OCI-LY1 (cell line): ENCODE results near the gene ALKBH2.

Experiments used
- H2AFZ ChIP-seq: fragments of 200-600 bp; sonication (generic), shearing (Covaris generic); 2 replicates; pipeline ENCODE4 v1.6.0; 2014; ENCODE audit warnings: antibody characterized with exemption, mild to moderate bottlenecking, low read length
- H3F3A ChIP-seq: fragments of 200-600 bp; sonication (generic), shearing (Covaris generic); 2 replicates; pipeline ENCODE4 v1.6.0; 2014; ENCODE audit warnings: mild to moderate bottlenecking, antibody characterized with exemption, low read length, moderate library complexity; ENCODE audit not compliant: insufficient read depth
- H3K27ac ChIP-seq: fragments of 200-600 bp; sonication (generic); 2 replicates; pipeline ENCODE4 v1.5.1; 2014; ENCODE audit warnings: low read length, mixed run types, mild to moderate bottlenecking, low read depth; ENCODE audit not compliant: poor library complexity, severe bottlenecking
- H3K27me3 ChIP-seq: fragments of 200-600 bp; sonication (generic); 2 replicates; pipeline ENCODE4 v1.6.0; 2014; ENCODE audit warnings: antibody characterized with exemption, mild to moderate bottlenecking, low read length, moderate library complexity; ENCODE audit not compliant: insufficient read depth
- H3K36me3 ChIP-seq: fragments of 200-600 bp; sonication (generic); 2 replicates; pipeline ENCODE4 v1.6.1; 2014; ENCODE audit warnings: mild to moderate bottlenecking, antibody characterized with exemption, low read length, moderate library complexity, mixed read lengths; ENCODE audit not compliant: insufficient read depth
- H3K4me1 ChIP-seq: fragments of 200-600 bp; sonication (generic); 2 replicates; pipeline ENCODE4 v1.5.1; 2014; ENCODE audit warnings: mild to moderate bottlenecking, low read length, moderate library complexity; ENCODE audit not compliant: insufficient read depth, severe bottlenecking
- H3K4me2 ChIP-seq: fragments of 200-600 bp; sonication (generic), shearing (Covaris generic); 2 replicates; pipeline ENCODE4 v1.6.1; 2014; ENCODE audit warnings: low read length
- H3K4me3 ChIP-seq: fragments of 200-600 bp; sonication (generic); 2 replicates; pipeline ENCODE4 v1.5.1; 2014; ENCODE audit warnings: low read length, low read depth, mild to moderate bottlenecking, mixed read lengths; ENCODE audit not compliant: poor library complexity, severe bottlenecking
- H3K79me2 ChIP-seq: fragments of 200-600 bp; shearing (Covaris generic); 2 replicates; pipeline ENCODE4 v1.6.1; 2016; ENCODE audit warnings: mixed run types, low read length, mixed read lengths; ENCODE audit not compliant: insufficient read depth
- H3K9ac ChIP-seq: fragments of 200-600 bp; sonication (generic), shearing (Covaris generic); 2 replicates; pipeline ENCODE4 v1.6.1; 2014; ENCODE audit warnings: mild to moderate bottlenecking, low read length, mixed read lengths
- H3K9me2 ChIP-seq: fragments of 200-600 bp; sonication (generic), shearing (Covaris generic); 2 replicates; pipeline ENCODE4 v1.6.1; 2014; ENCODE audit warnings: low read depth, mild to moderate bottlenecking, low read length, mixed read lengths
- H3K9me3 ChIP-seq: fragments of 200-600 bp; shearing (Covaris generic); 2 replicates; pipeline ENCODE4 v1.6.1; 2014; ENCODE audit warnings: low read length, mixed read lengths
- H4K20me1 ChIP-seq: fragments of 200-600 bp; sonication (generic), shearing (Covaris generic); 2 replicates; pipeline ENCODE4 v1.6.0; 2016; ENCODE audit warnings: mild to moderate bottlenecking, low read length; ENCODE audit not compliant: insufficient read depth
- CTCF ChIP-seq: fragments of 200-600 bp; sonication (generic), shearing (Covaris generic); IDR thresholded peaks from 2 replicates; pipeline ENCODE4 v1.5.1; 2017; ENCODE audit warnings: mild to moderate bottlenecking, antibody characterized with exemption, low read length, moderate library complexity, mixed read lengths
- EZH2 ChIP-seq: fragments of 200-600 bp; sonication (generic), shearing (Covaris generic); IDR thresholded peaks from 2 replicates; pipeline ENCODE4 v1.8.0; 2017; ENCODE audit warnings: borderline replicate concordance, mixed run types, mild to moderate bottlenecking, antibody characterized with exemption, low read length, moderate library complexity, mixed read lengths

ALKBH2 gene

GRCh38 chr12:109064143-109064542, 29.1 kb downstream of the ALKBH2 start:
- H2AFZ ChIP-seq = no peak overlapping the region
- no peaks in the 10 kb centered on the region for H3K9me2 ChIP-seq
- H3K27me3 ChIP-seq = no peaks in the 10 kb centered on the region
- no peak overlapping the region for H3K4me2 ChIP-seq
- no peak overlapping the region for H3K4me3 ChIP-seq
- peaks cover 6% of the 10 kb centered on the region for H3K4me1 ChIP-seq
- H3K79me2 ChIP-seq = no peaks in the 10 kb centered on the region
- no peaks in the 10 kb centered on the region for H4K20me1 ChIP-seq
- H3K9me3 ChIP-seq = no peaks in the 10 kb centered on the region
- H3K9ac ChIP-seq = no peak overlapping the region
- H3F3A ChIP-seq = no peaks in the 10 kb centered on the region
- H3K27ac ChIP-seq = no peak overlapping the region
- no peak for TF ChIP-seq EZH2
- TF ChIP-seq CTCF = no peak
- H3K36me3 ChIP-seq = peaks cover 21% of the 10 kb centered on the region; the same call in 1 of the 2 replicates

GRCh38 chr12:109058773-109059172, 34.5 kb downstream of the ALKBH2 start:
- H4K20me1 ChIP-seq = no peaks in the 10 kb centered on the region
- no peaks in the 10 kb centered on the region for H3K27me3 ChIP-seq
- no peak for TF ChIP-seq CTCF
- H2AFZ ChIP-seq = no peak overlapping the region
- no peaks in the 10 kb centered on the region for H3F3A ChIP-seq
- H3K27ac ChIP-seq = no peak overlapping the region
- H3K4me2 ChIP-seq = no peak overlapping the region
- H3K79me2 ChIP-seq = no peaks in the 10 kb centered on the region
- no peak overlapping the region for H3K4me3 ChIP-seq
- peaks cover 13% of the 10 kb centered on the region for H3K4me1 ChIP-seq
- H3K36me3 ChIP-seq = peaks cover 10% of the 10 kb centered on the region; the same call in 1 of the 2 replicates
- no peaks in the 10 kb centered on the region for H3K9me3 ChIP-seq
- no peaks in the 10 kb centered on the region for H3K9me2 ChIP-seq
- H3K9ac ChIP-seq = no peak overlapping the region

- no peaks in the 10 kb centered on the region for H3K9me3 ChIP-seq
- H3K9me2 ChIP-seq = no peaks in the 10 kb centered on the region
- H3K36me3 ChIP-seq = no peaks in the 10 kb centered on the region
- peaks cover 19% of the 10 kb centered on the region for H3K4me1 ChIP-seq
- no peaks in the 10 kb centered on the region for H4K20me1 ChIP-seq
- H3K4me3 ChIP-seq = no peak overlapping the region
- TF ChIP-seq EZH2 (no peak), CTCF (no peak)
- H3F3A ChIP-seq = no peaks in the 10 kb centered on the region
- no peaks in the 10 kb centered on the region for H3K79me2 ChIP-seq
- H3K27me3 ChIP-seq = no peaks in the 10 kb centered on the region
- no peak overlapping the region for H3K27ac ChIP-seq
- H3K9ac ChIP-seq = no peak overlapping the region
- no peak overlapping the region for H2AFZ ChIP-seq
- no peak overlapping the region for H3K4me2 ChIP-seq
These were observed 35.9 kb downstream of the ALKBH2 start for GRCh38 chr12:109057376-109057775.
